Stimulated activated CD8-positive, alpha-beta memory T cell treated with anti-CD3 and anti-CD28 coated beads, Interleukin-7, amount 100 ng/mL, for 48 hours (primary cell): Measurements from ENCODE around the gene FRMD5.
A peak's percentile ranks its signal among the peaks of the same experiment; 100 is the strongest.
"Not testable (repeated sequence)": the region's sequence is repeated elsewhere in the genome, so short reads cannot be mapped to it uniquely, and the experiment has no call there.

ENCODE experiments used
- DNase-seq, 2 donors: peaks; one replicate each; pipeline ENCODE4 v3.0.0-alpha.2; 2020; ENCODE audit warnings: low read depth in 1 of 2; ENCODE audit errors: extremely low read depth in 1 of 2

The FRMD5 gene

DNA sequence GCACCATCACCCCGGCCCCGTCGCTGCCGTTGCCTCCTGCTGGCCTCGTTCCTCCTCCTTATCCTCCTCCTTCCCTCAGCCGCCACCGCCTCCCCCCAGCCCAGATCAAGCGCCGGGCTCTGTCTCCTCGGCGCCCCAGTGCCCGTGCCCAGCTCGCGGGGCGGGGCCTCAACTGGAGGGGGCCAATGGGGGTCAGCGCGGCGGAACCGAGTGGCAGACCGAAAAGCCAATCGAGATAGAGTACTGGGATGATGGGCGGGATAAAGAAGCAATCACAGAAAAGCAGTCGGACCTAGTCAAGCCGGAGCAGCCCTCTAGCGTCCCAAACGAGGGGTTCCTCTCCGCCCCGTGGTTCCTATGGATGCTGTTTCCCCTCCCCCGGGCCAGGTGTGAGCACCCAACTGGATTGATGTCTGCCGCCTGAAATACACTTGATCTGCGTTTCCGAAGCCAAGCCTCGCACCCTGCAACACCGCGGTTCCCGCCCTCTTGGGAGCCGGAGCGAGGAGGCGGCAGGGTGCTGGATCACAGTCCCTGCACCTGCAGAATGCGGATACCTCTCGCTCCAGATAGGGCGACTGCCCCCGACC, at the start of gene FRMD5:
Gene FRMD5 (minus strand): TSS at position 121 of the 590 bp plus-strand sequence.
- peak; percentile 68 to 80 for DNase-seq

DNA sequence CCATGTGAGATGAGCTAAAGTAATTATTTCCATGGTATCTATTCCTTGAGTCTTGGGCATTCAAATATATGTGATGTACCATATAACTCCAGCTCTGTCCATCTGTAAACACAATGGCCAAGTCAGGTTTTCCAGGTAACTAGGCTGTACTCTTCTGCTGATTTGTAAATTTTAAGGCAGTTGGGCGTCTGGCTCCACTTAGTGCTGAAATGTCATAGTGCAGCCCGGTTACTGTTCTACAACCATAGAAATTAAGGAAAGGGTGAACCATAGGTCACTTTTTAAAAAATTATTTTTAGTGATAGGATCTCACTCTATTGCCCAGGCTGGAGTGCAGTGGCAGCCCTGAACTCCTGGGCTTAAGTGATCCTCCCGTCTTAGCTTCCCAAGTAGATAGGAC, 48.8 kb upstream of the FRMD5 start:
- DNase-seq: no peak

DNA sequence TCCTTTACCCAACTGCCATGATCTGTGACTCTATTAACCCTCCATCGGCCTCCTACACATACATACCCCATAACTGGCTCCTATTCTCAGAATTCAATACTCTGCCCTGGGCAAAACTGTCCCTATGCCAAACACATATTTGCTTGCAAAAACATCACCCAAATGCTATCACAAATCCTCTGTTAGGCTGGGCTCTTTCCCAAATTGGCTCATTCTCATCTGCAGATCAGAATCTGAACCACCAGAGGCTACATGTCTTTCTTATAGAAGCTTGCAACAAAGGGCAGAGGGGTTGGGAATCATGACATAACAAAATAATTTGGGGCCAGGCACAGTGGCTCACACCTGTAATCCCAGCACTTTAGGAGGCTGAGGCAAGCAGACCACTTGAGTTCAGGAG, 48.1 kb upstream of the FRMD5 start:
- DNase-seq: no peak

DNA sequence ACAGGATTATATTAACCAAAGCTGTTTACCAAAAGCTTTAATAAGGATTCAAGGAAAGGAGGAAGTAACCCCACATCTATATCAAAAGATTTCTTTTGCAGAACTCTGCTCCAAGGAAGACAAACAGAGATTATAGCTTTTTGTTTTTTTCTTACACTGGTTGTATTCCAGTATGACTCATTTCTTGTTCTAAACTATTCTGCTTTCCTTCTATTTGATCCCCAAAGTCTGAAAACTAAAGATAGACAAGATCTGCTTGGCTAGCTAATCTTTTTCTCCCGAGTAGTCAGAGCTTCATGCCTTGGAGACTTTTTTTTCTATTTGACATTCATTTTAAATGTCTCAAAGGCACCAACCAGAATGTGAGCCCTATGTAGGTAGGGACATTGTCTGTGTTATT, 36.8 kb upstream of the FRMD5 start:
- no peak for DNase-seq

DNA sequence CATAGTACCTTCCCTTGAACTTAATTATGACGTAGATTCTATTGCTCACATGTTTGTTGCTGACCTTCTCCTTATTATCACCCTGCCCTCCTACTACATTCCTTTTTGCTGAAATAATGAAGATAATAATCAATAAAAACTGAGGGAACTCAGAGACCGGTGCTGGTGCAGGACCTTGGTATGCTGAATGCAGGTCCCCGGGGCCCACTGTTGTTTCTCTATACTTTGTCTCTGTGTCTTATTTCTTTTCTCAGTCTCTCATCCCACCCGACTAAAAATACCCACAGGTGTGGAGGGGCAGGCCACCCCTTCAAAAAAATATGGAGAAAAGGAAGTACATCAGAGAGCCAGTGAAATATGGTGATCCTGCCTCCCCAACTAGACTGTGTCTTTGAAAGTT, 34.2 kb upstream of the FRMD5 start:
- DNase-seq: not testable (repeated sequence)

DNA sequence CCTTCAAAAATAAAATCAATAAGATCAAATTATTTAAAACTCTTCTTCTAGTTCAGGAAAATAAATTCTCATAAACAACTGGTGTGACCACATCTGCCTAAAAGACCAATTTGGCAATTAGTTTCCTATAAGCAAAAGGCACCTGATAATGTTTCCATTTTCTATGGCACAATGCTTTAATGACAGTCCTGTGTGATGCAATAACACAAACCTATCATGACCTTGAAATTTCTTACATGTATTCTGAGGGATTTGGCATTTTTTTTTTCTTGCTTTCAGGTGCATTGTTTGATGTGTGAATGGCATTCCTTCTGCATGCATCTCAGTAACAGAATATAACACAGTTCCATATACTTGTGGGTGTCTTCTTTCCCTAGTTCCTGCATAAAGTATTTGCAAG, 32.5 kb upstream of the FRMD5 start:
- DNase-seq: no peak

DNA sequence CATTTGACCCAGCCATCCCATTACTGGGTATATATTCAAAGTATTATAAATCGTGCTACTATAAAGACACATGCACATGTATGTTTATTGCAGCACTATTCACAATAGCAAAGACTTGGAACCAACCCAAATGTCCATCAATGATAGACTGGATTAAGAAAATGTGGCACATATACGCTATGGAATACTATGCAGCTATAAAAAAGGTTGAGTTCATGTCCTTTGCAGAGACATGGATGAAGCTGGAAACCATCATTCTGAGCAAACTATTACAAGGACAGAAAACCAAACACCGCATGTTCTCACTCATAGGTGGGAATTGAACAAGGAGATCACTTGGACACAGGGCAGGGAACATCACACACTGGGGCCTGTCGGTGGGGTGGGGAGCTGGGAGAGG, 31.9 kb upstream of the FRMD5 start:
- not testable (repeated sequence) for DNase-seq

DNA sequence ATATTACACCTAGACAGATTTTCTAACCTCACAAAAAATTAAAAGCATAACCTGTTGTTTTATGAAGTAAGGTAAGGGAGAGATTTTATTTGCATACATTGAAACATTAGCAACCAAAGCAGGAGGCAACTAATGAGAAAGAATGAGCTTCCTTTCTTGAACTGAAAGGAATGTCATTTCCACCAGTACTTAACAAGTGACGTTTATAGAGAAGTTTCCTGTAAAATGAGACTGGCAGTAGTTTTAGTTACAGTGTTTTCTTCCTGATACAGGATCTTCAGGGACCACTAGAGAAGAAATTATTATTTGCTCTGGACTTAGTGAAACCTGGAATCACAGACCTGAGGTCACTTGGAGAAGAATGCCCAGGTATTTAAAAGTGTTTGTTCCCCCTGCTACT, 27.4 kb upstream of the FRMD5 start:
- no peak for DNase-seq

DNA sequence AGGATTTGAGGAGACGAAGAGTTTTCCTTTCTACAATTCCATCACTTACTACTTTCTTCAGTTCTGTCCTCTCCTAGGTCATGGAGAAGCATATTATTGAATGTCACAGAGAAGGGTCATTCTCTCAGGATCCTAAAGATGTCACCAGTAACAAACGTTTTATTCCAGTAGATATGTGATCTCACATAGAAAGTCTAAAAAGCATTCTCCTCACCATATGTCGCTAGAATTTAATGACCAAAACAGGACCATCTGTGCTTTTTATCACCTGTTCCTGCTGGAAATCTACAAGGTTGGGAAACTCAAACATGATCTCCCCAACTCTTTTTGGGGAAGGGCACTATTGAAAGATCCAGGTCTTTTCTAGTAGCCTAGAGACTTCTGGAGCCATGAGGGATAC, 24.0 kb upstream of the FRMD5 start:
- no peak for DNase-seq

DNA sequence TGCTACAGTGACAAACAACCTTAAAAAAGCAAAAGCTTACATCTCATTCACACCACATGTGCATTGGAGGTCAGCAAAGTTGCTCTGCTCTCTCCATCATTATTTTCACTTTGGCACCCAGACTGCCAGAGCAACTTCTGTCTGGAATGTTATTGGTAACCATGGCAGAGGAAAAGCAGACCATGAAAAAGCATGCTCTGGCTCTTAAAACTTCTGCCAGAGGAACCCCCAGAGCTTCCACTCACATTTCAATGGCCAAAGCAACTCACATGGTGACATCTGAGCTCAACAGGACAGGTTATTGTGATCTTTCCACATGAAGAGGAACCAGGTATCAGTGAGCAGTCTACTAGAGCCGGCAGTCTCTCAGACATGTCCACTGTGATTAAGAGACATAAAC, 21.9 kb upstream of the FRMD5 start:
- no peak for DNase-seq

DNA sequence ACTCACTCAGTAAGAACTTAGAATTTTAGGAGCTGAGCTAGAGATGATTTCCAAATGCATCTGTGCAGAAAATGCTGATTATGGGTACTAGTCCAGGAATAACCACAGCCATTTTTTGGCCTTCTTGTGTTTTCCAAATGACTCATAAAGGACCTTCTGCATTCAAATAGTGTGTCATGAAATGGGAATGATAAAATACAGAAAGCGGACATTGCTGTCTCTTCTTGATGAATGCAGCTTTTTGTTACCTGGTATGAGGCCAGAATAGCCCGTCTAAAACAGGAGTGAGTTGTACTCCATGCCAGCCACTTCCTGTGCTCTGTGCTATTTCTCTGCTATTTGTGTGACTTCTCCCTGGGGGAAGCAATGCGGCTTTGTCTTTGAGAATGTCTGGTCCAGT, 20.5 kb upstream of the FRMD5 start:
- DNase-seq: no peak

DNA sequence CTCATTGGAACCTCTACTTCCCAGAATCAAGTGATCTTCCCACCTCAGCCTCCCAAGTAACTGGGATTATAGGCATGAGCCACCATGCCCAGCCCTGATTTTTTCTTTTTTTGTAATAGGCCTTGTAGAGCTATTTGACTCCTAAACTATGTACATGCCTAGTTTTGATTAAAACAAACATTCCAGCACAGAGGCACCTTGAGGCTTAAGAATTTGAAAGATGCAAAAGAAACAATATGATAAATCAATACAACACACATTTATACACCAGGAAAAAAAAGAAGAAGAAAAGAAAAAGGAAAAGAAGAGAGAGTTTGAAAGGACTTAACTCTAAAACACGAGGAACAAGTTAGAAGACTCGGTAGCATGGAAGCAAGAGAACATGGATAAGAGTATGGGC, 13.9 kb upstream of the FRMD5 start:
- DNase-seq: no peak

DNA sequence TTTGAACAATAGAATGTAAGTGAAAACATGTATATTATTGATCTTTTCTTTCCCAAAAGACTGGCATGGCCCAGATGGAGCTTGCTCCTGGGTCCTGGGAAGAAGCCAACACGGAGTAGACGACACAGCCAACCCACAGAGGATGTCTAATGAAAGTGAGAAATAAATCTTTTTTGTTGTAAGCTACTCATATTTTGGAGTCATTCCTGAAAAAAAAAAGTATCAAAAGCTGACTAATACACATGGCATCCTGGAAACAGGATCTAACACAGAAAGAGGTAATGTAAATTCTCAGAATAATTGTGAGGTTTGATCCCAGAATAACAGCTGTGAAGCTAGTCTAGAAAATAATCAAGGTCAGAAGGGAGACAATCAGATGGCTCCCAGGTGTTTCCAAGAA, 12.6 kb upstream of the FRMD5 start:
- DNase-seq: no peak

DNA sequence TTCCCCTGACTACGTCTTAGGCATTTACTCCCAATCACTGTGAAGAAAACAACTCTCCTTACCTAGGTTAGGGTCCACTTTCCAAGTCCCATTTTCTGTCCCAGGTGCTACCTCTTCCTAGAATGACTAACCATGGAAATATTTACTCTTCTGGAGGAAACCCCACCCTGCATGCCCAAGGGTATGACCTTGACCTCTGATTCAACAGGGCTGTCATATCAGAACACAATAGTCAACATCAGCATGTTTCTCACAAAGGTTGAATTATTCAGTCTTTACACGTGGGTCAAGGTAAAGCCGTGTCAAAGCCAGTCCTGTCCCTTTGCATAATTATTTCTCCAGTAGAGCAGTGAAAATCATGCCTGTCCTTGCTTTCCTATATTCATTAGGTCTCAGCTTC, 4.3 kb upstream of the FRMD5 start:
- DNase-seq: no peak

DNA sequence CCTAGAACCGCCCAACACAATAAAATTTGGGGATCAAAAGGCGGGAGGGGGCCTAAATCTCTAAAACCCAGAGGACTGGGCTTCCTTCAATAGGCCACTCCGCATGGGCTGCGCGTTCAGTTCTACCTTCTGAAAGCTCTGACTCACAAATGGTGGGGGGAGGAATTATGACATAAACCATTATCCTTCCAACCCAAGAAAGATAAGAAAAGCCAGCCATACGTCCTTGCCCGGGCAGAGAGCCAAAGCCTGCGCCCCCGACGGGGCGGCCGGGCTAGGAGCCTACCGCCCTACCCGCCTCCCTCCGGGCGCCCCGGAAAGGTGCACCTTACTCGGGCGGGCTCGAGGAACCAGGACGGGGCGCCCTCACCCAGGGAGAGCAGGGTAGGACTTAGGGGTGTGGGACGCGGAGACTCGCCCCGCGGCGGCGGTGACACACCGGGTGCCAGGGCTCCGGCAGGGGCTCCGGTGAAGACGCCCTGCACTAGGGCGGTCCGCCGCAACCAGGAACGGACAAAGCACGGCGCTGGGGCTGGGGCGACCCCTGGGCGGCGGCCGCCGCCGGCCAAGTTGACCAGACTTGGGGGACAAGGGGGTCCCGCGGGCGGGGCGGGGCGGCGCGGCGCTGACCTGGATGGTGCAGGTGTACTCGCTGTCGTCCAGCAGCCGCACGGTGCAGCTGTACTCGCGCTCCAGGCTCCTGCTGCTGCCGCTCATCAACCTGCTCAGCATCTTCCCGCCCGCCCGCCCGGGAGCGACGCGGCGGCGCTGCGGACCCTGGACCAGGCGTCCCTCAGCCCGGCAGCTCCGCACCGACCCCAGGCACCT, 534 bp downstream of the FRMD5 start:
- peak in 1 of 2 donors; percentile 0 for DNase-seq

DNA sequence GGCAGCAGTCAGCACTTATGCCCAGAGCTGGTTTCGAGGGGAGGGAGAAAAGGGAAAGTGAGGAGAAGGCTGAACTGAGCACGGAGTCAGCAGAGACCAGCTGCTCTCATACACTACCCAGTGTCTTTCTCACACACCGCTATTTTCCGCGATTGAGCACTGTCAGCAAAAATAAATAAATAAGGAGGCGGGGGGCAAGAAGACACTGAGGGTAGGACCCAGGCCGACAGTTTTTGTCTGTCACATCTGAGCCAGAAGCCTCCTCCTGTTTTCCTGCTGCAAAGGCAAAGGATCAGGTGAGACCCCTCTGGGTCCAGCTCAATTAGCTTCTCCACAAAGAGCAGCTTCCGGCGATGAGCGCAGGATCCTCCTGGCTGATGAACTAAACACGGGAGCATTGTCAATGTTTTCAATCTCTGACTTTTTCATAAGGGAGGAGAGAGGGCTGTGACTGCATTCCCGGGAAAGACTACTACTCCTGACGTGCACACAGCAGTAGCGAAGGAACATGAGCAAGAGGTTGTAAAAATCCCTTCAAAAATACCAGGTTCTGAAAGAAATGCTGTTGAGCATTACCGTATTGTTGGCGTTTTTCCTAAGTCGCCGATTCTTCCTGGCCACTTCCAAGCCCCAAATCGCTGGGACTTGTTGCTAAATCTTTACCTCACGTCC, 1.3 kb downstream of the FRMD5 start:
- no peak for DNase-seq

DNA sequence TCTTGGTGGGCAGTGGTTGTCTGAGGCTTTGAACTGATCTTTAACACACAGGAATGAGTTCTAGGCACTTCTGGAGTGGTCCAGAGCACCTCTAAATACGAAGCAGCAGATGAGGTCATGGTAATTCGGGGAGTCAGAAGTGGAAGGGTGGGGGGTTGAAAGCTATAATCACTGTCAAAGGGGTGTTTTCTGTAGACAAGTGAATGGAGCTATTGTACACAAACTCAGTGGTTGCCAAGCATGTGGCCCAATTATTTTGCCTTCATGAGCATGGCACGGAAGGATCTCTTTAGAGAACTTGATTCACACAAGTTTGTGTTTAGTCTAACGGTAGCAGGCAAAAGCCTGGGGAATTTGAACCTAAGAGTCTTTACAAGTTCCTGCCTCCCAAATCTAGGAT, 6.3 kb downstream of the FRMD5 start:
- no peak for DNase-seq

DNA sequence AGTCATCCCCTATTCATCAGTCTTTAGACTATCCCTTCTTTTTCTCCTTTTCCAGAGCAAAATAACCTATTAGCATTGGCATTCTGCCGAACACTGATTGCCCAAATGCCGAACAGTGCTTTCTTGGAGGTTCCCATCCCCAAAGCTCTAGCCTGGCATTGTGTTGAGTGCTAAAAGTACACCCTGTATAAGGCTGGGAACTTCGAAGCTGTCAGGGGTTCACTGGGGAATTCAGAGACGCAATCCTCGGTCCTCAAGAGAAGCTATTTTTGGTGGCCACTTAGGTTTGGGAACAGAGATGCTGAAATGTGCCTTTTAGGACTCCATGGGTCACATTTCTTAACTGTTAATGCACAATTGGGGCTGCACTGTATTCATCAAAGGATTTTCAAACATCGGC, 8.4 kb downstream of the FRMD5 start:
- DNase-seq: no peak

DNA sequence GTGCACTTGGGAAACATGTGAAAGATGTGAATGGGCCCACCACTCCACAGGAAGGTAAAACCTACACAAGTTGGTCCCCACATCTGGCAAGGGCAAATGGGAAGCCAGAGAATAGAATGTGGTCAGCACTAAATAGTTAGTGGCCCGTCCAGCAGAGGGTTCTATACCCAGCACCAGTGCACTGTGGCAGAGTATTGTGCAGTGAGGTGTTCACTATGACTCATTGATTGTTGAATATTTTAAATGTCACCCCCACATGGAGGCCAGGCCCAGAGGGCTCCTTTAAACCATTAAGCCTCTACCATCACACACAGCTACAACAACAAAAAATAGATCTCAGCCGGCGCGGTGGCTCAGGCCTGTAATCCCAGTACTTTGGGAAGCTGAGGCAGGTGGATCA, 11.7 kb downstream of the FRMD5 start:
- DNase-seq: no peak

DNA sequence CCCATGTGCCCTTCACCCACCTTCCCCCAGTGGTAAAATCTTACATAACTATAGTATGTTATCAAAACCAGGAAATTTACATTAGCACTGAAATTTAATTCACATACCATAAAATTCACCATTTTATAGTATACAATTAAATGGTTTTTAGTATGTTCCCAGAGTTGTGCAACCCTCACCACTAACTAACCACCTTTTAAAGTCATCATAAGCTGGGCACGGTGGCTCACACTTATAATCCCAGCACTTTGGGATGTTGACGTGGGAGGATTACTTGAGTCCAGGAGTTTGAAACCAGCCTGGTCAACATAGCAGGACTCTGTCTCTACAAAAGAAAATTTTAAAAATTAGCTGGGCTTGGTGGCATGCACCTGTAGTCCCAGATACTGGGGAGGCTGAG, 13.7 kb downstream of the FRMD5 start:
- DNase-seq: no peak

DNA sequence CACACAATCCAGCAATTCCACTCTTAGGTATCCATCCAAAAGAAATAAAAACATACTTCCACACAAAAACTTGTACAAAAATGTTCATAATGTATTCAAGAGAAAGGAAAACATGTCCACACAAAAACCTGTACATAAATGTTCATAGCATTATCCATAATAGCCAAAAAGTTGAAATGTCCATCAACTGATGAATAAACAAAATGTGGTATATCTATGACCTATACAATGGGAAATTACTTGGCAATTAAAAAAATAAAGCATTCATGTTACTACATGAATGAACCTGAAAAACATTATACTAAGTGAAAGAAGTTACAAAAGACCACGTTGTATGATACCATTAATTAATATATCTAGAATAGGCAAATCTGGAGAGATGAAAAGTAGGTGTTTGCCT, 17.9 kb downstream of the FRMD5 start:
- no peak for DNase-seq

DNA sequence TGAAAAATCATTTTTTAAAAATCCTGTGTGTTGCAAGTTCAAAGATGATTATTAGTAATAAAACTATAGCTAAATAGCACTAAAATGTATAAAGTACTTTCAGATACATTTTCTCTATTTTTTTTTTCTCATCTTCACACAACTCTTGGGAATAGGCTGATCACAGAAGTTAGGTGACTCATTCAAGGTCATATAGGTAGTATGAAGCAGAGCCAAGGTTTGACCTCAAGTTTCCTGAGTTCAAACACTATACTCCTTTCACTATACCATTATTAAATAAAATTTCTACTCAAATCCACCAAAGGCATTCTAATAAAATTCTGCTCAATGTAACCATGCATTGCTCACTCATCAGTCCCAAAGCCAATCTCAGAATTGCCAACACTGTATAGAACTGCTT, 21.3 kb downstream of the FRMD5 start:
- DNase-seq: no peak
